Cerebellar cortex (tissue), 1 donor: Measurements from ENCODE around the gene WDR48.

Experiments used
- DNase-seq: peaks from one replicate; pipeline ENCODE4 v3.0.0-alpha.2; 2015; ENCODE audit warnings: low spot score

The WDR48 gene

GRCh38 chr3:39140341-39140971 lies 88.6 kb downstream of the WDR48 start:
- DNase-seq, result no peak

- peak; percentile 20 for DNase-seq
These were observed 89.6 kb downstream of the WDR48 start for GRCh38 chr3:39141171-39141995.

- no peak for DNase-seq
These were observed 90.3 kb downstream of the WDR48 start for GRCh38 chr3:39142067-39142466.

DNA sequence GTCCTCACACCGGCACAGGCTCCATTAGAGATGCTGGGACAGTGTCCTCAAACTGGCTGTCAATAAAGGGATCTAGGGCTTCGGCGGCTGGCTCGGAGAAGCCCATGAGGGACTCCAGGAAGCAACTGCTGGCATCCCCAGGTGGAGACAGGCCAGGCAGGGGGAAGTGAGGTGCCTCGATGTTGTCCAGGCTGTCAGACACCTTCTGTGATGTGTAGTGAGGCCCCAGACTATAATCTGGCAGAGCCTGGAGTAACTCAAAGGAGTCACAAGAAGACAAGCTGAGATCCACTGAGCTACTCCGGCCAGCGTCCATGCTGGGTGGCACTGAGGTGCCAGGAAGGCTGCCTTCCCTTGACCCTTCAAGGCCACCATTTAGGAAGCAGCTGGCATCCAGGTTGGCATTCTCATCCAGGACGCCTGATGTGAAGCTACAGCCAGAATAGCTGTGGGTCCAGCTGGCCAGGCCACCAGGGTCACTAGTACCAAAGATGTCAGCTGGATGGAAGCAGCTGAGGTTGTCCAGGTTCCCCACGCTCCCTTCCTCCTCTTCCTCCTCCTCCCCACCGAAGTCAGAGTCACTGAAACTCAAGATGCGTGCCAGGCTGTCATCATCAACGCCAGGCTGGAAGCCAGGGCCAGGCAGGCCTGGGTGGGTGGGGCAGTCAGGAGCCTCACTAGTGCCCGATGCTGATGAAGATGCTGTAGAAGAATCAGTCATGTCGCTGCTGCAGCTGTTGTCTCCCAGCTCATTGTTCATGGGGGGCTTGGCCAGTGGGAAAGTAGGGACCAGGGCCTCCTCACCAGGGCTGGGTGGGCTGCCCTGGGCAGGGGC lies 91.5 kb downstream of the WDR48 start:
- no peak for DNase-seq

GRCh38 chr3:39144095-39144747 lies 92.4 kb downstream of the WDR48 start:
- DNase-seq, result no peak

DNA sequence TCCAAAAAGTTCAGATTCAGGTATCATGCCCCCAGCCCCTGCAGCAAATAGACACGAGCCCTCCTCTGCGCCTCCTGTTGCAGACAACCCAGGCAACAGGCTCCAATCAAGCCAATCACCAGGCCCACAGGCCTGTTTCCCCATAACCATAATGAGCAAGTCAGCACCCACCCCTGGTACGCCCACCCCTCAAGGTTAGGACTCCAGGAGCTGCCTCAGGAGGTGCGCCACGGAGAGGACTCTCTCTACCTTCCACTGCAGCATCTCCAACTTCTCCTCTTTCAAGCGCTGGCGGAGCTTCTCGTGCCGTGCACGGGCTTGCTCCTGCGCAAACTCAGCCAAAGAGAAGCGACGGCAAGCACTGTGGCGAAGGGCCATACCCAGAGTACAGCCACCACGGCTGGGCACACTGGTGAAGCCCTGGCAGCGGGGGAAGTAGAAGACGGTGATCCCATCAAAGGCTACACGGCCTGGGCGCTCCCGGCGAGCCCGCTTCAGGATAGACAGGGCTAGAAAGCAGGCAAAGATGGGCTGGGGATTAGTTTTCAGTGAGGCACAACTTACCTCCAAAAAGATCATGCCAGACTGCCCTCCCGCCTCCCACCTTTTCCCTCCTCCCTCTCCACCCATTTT lies 93.0 kb downstream of the WDR48 start:
- DNase-seq, result no peak

DNA sequence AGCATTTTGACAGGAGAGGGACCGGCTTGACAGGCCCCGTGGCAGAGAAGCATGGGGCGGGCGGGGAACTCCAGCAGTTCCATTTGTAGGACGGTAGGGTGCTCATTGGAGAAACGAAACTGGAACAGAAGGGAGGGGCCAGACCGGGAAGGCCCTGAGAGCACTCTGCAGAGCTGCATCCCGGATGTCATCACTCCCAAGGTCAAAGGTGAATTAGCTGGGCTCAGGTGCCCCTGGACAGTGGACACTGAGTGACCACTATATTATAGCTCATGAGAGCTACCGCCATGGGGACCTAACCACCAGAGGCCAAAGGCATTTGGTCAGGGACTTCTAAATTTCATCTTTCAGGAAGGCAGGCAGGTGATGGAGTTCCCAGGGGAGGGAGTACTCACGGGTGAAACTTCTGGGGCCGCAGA lies 94.3 kb downstream of the WDR48 start:
- no peak for DNase-seq
